ENCODE measurements around the gene GDF11.

The GDF11 gene

DNA sequence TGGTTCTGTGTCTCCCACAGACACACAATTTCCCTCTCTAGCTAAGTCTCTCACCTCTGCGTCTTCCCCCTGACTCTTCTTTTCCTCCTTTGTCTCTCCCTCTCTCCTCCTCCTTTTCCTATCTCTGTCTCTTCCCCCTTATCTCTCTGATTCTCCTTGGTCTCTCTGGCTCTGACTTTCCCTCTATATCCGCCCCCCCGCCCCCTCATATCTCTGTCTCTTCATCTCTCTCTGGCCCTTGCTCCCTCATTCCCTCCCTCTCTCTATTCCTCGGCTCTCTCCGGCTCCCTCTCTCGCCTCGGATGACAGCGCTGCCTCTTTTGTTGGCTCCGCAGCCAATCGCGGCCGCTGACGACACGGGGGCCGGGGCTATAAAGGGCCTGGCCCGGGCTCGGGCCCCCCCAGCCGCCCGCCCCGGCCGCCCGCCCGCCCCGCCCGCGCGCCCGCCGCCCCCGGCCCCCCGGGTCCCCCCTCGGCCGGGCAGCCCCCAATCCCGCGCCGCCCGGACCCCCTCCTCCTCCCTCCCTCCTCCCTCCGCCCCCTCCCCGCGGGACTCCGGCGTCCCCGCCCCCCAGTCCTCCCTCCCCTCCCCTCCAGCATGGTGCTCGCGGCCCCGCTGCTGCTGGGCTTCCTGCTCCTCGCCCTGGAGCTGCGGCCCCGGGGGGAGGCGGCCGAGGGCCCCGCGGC, at the start of gene GDF11:
Gene GDF11 (plus strand): TSS at position 404 of the 687 bp plus-strand sequence. CDS start 195 bp downstream, at position 599.
- DNase-seq, result peak; percentile 85

DNA sequence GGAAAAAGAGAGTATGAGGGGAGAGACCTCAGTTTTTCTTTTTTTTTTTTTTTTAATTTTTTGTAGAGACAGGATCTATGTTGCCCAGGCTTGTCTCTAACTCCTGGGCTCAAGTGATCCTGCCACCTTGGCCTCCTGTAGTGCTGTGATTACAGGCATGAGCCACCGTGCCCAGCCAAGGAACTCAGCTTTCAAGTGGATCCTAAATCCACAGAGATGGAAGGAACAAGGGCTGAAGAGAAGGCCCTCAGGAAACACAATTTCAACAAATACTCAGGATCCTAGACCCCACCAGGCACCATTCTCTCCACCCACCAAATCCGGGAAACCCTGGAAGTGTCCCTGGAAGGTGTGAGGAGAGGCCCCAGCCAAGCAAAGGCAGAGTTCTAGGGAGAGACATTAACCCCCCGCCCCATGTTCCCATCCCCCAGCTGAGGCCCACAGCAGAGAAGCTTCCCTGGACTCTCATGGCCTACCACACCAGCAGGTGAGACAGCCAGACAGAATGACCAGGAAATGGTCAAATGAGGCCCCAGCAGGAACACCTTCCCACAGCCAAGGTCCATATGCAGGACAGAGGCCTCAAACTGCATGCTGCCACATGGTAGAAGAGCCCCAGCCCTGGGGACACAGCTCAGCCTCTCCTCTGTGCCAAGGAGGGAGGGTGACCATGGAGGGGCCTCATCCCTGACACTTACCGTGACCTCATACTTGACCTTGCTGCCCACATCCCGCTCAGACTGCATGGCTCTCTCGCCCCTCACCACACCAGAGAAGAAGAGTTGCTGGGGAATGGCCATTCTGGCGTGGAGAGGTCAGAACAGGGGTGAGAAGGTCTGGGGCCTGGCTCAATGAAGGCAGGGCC, 49.4 kb upstream of the GDF11 start:
- DNase-seq, result no peak

DNA sequence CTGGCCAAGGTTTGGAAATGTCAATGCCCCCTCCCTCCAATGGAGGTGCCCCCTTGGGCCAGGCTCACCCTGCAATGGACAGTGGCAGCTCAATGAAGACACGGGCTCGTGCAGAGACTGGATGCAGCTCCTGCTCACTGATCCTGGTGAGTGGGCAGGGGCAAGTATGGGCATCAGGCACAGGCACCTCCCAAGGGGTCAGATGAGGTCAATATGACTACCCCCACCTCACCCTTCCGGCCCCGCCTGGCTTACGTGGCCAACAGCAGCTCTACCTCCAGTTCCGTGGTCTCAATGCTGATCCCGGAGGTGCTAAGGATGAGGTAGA, 48.8 kb upstream of the GDF11 start:
- DNase-seq, result no peak

DNA sequence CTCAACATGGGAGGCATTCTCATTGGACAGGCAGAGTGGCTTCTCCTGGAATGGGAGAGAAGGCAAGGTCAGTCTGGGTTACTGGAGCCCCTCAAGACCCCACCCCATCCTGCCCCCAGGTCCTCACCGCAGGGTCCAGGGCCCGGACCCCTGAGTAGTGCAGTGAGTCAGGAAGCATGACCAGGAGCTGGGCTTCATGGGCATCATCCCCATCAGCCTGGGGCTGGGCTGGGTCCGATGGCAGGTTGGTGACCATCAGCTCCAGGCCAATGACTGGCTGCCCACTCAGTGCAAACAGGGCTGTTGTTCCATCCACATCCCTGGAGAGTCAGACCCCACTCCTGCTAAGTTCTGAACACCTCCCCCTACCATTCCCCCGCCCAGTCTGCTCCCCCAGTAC, 48.3 kb upstream of the GDF11 start:
- no peak for DNase-seq

DNA sequence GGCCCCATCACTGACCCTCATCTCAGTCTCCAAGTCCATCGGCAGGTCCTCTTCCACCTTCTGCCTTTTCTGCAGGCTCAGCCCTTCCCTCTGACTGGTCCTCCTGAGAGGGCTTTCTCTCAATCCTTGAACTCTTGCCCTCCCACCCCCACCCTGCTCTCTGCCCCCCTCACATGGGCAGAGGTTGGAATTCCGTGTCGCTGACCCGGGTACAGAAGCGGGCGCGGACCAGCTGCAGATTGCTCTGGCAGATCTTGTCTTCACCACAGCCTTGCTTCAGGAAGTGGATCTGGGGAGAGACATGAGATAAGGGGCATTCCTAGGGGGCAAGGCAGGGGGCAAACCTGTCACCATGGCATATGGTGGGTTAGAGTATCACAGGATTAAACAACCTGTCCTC, 47.6 kb upstream of the GDF11 start:
- DNase-seq, result no peak

DNA sequence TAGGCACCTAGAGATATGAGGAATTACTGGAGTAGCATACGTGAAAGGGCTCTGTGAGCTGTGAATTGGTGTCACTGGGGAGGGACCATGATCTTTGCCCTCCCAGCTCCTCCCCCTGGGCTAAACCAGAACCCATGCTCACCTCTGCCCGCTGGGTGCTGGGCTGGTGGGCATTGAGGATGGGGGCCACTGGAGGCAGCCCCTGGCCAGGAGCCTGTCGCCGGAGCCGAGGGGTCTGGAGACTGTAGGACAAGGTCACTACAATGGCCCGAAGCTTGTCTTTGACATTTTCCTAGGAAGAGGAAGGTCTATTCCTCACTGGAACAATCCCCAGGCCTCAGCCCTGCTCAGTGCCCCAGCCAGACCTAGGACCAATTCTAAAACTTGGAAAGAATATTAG, 46.8 kb upstream of the GDF11 start:
- no peak for DNase-seq

DNA sequence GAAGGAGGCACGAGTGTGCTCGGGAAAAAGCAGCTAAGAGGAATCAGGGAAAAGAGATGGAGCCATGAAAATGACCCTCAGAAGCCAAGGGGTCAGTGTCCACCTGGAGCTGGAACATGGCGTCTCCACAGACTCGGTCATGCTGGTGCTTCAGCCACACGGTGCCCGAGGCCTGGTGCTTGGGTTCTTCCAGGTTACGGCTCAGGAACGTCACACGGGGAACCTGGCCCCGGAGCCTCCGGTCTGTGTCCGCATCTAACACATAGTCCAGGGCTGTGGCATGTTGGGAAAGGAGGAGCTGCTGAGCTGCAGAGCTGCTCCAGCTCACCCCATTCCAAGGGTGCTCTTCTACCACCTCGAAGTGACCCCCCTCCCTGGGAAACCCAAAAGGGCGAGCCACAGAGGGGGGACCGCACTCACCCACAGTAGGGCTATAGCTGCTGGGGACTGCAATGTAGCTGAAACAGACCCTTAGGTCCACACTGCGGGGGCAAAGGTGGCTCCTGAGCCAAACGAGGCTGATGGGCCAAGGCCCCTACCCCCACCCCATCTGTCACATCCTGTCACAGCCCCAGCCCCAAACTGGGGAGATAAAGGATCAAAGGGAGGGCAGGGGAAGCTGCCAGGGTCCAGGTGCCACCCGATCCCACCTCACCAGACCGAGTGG, 46.0 kb upstream of the GDF11 start:
- DNase-seq, result no peak

DNA sequence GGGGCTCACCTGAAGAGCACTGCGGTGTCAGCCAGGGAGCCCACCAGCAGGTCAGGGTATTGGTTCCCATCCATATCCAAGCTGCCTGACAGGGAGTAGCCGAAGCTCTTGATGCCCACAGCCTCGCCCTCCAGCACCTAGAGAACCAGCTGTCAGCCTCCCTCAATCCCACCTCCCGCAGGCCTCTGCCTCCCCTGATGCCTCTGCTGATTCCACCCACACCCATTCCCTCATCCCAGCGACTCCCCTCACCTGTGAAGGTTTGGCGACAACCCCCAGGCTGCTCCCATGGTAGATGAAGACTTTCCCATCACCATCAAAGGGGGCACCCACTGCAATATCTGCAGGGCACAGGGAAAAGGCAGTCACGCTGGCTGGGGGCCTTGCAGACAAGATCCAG, 45.2 kb upstream of the GDF11 start:
- no peak for DNase-seq

DNA sequence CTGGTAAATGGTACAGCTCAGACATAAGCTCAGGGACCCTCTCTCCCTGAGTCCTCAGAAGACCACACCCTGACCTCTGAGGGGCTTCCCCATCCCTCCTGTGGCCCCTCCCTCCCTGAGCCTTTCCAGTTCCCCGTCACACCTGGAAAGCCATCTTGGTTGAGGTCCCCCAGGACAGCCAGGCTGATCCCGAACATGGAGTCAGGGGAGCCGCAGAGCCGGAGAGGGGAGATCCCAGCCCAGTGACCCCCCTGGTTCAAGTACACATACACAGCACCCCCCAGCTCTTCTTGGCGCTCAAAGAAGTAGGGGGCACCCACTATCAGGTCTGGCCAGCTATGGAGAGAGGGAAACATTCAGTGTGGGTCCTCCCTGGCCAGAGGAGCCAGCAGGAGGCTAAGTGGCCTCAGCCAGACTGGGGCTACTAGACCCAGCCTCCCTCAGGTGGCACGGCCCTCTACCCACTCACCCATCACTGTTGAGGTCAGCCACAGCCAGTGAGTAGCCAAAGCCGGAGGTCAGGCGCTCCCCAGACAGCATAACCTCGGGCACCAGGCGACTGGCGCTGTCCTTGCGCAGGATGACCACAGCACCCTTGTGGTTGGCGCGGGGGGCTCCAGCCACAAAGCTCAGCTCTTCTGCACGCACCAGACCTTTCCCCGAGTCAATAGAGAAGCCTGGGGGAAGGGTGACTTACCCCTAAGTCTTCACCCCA, 44.5 kb upstream of the GDF11 start:
- DNase-seq, result no peak

DNA sequence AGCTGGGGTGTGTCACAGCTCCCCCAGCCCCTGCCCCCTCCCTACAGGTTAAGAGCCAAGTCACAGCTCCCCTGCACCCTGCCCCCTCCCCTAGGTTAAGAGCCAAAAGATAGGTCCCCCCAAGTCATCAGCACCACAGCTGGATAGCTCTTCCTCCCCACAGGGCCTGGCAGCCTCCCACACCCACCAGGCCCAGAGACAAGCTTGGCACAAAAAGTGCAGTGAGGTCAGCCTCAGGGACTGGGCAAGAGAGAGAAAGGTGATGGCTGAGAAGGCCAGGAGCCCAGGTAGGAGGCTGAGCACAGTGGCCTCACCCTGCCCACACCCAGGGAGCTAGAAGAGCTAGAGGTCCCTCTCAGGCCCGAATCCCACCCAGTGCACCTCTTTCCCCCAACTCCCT, 44.0 kb upstream of the GDF11 start:
- no peak for DNase-seq

DNA sequence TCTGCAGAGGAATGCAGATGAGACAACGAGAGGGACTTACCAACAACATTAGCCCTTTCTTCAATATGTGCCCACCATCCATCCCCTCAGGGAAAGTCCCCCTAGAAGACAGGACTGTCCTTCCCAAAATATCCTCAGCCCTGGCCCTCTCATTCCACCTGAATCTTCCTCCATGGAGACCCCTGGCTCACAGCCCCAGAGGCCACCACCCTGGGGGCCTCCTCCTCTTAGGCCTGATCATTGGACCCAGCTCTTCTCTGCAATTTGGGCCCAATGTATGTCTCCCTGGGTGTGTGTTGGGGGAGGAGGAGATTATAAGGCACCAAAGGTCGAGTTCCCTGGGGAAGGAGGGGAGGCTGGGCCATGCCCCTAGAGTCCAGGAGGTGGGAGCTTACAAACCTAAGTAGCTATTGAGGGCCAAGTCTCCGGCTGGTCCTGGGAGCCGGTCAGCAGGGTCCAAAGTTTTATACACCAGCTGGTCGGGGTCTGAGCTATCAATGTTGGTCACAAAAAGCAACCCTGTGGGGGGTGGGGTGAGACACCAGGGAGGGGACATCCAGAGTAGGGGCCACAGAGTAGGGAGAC, 43.4 kb upstream of the GDF11 start:
- DNase-seq, result no peak

DNA sequence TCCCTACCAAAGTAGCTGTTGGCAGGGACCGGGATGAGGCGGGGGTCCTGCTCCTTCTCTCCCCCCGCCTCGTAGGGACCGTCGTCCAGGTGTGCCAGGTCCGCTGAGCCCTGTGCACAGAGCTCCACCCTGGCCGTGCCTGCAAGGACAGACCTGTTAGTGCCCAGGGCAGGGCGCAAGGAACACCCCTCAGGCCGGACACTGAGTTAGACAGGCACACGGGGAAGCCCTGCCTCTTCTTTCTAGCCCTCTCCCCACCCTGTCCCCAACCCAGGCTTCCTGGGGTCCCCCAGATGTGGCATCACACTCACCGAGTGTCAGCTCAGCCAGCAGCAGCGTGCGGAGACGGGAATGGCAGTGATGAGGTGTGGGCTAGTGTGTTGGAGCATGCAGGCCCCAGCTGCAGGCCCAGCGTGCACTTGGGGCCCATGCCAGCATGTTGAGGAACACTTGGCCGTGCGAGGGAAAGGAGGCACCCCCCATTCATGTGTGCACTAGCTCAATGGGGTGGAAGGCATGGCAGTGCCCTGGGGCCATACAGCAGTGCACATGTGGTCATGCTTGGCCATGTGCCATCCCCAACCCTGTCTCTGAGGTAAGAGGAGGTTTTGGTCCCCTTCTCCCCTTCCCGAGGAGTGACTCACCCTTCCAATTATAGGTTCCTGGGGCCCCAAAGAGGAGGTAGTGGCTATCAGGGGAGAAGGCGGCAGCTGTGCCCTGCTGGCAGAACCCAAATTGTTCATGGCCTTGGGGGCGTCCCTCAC, 42.5 kb upstream of the GDF11 start:
- no peak for DNase-seq

DNA sequence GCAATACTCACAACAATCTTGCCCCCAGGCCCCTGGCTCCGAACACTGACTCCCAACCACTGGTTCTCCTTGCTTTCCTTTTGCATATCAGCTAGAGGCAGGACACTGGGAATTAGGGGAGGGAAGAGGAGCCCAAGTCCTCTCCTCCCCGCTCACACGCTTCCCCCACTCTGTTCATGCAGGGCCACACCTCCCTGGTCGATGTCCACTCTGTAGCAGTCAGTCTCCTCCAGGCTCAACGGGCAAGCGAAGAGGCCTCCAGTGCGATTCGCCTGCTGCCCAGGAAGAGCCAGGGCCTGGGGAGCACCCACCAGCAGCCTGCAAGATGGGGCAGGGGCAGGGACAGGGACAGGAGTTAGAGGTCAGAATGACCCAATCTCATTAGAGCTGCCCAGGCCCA, 40.1 kb upstream of the GDF11 start:
- DNase-seq, result no peak

DNA sequence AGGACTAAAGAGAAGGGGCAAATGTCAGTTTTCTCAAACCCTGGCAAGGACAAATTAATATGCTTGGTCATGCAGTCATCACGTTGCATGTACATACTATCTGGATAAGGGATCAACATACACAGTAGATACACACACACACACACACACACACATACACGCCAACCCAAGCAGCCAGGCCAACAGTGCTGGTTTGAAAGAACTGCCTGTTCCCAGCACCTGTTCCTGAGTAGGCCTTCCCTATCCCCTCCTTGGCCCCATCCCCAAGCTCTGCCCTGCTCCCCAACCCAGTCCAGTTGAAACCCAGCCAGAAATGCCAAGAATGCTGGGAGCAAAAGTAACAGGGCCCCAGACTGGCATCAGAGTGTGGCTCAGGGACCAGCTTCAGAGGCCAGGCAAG, 39.6 kb upstream of the GDF11 start:
- DNase-seq, result no peak

DNA sequence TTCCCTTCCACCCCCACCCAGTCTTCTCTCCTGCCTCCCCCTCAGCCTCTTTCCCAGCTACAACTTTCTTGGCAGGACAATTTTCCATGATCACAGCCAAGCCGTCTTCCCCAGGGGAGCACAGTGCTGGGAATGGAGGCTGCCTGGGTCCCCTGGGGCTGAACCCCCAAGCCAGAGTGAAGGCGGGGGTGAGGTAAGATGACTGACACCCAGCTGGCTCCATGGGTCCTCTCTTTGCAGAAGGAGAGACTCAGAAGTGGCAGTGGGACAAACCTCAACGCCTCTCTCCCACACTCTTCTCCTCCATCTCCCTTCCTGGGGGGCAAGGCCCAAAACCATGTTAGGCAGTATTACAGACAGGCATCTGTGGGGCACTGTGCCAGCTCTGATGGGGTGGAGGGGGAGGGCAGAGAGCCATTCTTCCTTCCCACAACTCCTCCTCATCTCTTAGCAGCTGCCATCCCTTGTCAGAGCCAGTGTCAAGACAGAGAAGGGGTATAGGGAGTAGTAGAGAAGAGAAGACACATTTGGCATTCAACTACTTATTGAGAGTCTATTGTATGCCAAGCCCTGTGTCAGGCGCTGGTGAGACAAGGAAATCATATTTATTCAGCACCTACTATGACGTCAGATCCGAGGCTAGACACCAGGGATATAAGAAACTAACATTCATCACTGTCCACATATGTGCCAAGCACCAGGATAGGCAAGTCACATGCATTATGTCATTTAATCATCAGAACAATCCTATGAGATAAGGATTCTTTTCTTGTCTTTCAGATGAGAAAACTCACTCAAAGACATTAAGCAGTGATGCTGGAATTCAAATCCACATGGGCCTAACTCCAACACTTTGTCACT, 38.8 kb upstream of the GDF11 start:
- no peak for DNase-seq

DNA sequence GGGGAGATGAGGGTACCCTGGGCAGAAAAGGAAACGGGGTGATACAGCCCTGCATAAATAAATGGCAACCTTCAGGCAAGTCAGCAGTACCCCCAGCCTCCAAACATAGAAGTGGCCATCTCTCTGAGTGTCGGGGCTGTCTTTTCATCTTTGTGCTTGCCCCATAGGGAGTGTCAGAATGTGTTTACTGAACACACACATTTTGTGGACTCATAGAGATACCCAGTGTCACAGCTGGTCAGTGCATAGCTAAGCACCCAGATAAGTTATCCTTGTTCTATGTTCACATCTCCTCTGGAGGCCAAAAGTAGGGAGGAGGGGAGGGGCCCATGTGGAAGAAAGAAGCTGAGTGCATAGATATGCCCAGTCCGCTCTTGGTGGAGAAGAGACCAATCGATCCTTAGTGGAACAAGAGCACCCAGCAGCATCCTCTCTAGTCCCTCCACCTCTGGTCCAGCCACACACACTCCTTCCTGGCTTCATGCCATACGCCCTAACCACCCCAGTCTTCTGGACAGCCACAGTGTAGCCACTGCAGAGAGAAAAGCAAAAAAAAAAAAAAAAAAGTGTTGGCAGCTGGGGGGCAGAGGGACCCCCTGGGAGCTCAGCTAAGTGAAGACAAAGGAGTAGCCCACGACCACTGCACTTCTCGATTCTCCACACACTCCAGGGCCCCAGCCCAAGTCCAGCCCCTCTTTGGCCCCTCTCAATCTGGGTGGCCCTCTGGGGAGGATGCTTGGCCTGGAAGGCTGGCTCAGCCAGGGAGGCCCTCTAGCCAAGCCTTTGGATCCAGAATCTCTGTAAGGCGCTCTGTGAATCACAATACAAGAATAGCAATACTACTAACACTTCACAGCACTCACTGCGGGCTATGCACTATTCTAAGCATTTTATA, 37.9 kb upstream of the GDF11 start:
- no peak for DNase-seq

DNA sequence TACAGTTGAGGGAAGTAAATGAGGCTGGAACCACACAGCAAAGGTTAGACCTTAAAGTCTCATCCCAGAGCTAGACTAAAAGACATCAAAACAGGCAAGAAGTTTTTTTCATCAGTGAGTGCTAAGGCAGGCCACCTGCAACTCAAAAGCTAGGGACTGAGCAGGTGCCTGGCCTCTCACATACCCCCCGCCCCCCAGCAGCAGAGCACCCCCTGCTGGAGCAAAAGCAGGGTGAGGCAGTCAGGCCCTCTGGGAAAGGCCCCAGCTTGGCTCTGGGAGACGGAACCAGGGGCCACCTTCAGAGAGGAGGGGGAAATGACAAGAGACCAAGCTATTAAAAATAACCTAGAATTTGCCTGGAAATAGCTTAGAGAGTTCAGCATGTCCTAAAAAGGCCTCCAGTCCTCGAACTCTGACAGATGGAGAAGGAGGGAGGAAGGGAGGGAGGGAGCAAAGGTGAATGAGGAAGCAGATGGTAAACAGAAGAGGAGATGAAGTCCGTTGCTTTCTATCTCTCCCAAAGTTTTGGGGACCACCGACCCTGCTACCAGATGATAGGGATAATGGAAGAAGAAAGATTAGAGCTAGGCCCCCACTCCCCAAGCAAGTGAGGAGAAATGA, 37.0 kb upstream of the GDF11 start:
- DNase-seq, result no peak

DNA sequence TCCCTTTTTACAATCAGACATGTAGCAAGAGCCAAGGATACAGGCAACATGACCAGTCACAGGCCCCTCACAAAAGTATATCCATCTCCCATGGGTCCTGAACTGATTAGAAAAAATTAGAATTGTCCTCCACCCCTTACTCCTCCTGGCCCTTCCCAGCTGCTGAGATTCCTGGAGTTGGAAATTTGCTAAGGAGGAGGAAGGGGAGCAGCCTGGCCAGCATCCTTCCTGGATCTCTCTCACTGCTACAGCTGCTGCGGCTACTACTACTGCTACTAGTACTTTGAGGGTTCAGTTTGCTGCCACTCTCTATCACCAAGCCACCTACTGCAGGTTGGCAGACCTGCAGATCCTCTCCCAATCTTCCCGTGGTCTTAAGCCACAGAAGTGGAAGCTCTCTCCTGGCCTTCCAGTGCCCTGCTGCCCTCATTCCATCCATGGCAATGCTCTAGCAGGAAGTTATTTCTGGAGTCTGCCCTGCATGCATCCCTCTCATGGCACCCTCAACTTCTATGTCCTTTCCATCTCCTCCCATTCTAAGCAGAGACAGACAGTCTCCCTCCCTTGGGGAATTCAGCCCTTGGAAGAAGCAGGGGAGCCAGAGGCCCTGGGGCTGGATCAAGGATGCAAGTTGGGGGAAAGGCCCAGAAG, 36.2 kb upstream of the GDF11 start:
- no peak for DNase-seq

DNA sequence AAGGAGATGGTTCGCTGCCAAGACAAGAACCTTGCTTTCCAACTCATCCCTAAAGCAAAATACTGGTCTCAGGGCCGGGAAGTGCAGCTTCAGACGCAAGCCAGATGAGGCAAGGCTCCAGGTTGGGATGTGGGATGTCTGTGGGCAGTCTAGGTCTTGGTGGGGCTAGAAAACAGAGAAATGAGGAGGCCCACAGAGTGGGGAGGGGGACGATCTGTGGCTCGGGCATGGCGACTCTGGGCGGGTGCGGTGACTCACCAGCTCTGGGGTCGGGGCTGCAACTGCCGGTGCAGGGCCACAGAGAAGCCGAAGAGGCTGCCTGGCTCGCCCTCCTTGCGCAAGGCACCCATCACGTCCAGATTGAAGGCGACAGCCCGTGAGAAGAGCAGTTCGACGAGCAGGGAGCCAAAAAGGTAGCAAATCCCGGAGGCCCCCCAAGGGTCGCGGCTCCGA, 35.7 kb upstream of the GDF11 start:
- DNase-seq, result no peak
